GM21381 (cell line): ENCODE measurements around the gene NHEJ1.

Source experiments
- ATAC-seq: cut with Tn5 transposase; IDR thresholded peaks from one replicate; pipeline ENCODE4 v1.9.1; 2021; ENCODE audit warnings: mild to moderate bottlenecking, moderate library complexity; ENCODE audit not compliant: unreplicated experiment

NHEJ1 gene

GRCh38 chr2:219059725-219060682, 100.6 kb downstream of the NHEJ1 start:
- no peak for ATAC-seq

- ATAC-seq, result no peak
Observed at GRCh38 chr2:219059375-219059724, 101.3 kb downstream of the NHEJ1 start.

GRCh38 chr2:219058541-219059374, 101.9 kb downstream of the NHEJ1 start:
- ATAC-seq, result no peak

- peak; percentile 88 for ATAC-seq
Observed at GRCh38 chr2:219057709-219058540, 102.7 kb downstream of the NHEJ1 start.

GRCh38 chr2:219056896-219057708, 103.5 kb downstream of the NHEJ1 start:
- no peak for ATAC-seq

- ATAC-seq, result no peak
Observed at GRCh38 chr2:219056176-219056895, 104.3 kb downstream of the NHEJ1 start.

- no peak for ATAC-seq
Observed at GRCh38 chr2:219054956-219055903, 105.4 kb downstream of the NHEJ1 start.

- no peak for ATAC-seq
Observed at GRCh38 chr2:219049282-219049681, 111.3 kb downstream of the NHEJ1 start.

GRCh38 chr2:219045937-219046550, 114.6 kb downstream of the NHEJ1 start:
- no peak for ATAC-seq

- no peak for ATAC-seq
Observed at GRCh38 chr2:219042750-219043149, 117.9 kb downstream of the NHEJ1 start.

GRCh38 chr2:219042157-219042556, 118.5 kb downstream of the NHEJ1 start:
- ATAC-seq, result no peak

GRCh38 chr2:219041252-219041651, 119.4 kb downstream of the NHEJ1 start, which contains the start of gene CFAP65:
Gene CFAP65 (minus strand): TSS chr2:219041516. CDS start chr2:219039048, 2,468 bp downstream.
- no peak for ATAC-seq

- ATAC-seq, result no peak
Observed at GRCh38 chr2:219038600-219038999, 122.0 kb downstream of the NHEJ1 start.

GRCh38 chr2:219037783-219038499, 122.7 kb downstream of the NHEJ1 start:
- no peak for ATAC-seq

- no peak for ATAC-seq
Observed at GRCh38 chr2:219035942-219036341, 124.7 kb downstream of the NHEJ1 start.

- ATAC-seq, result no peak
Observed at GRCh38 chr2:219034823-219035222, 125.8 kb downstream of the NHEJ1 start.
